IMR-90 (cell line): ENCODE results near the gene ALCAM. TPM values are rescaled to one million over a fixed set of nuclear protein-coding genes. Genes with fewer than 3 reads are reported as not detected.

ENCODE experiments used
- ATAC-seq: fragments of 200-7000 bp; cut with Tn5 transposase; 2 replicates; pipeline ENCODE4 v1.9.1; 2020; ENCODE audit warnings: low read depth, mild to moderate bottlenecking, moderate library complexity
- BruUV-seq: library from RNA; stranded (reverse); fragments of 400-500 nt; replicated peaks from 2 replicates; lab custom pipeline; 2021; lab: Mats Ljungman, UMichigan
- CTCF ChIA-PET: fragments of 300-600 bp; formaldehyde crosslinking; extraction: SDS; loops from one replicate; lab custom pipeline; 2021; ENCODE audit warnings: antibody characterized with exemption; lab: Yijun Ruan, JAX
- POLR2A ChIA-PET: fragments of 300-600 bp; sonication (Branson Sonifier 250); formaldehyde crosslinking; loops from one replicate; lab custom pipeline; 2022; ENCODE audit warnings: antibody characterized with exemption; ENCODE audit not compliant: unreplicated experiment; lab: Charles Lee
- DNase-seq: peaks from one replicate; pipeline ENCODE4 v3.0.0; 2013
- H2AFZ ChIP-seq: replicated peaks from 2 replicates; pipeline ENCODE3; 2013; ENCODE audit warnings: low read length, mild to moderate bottlenecking; ENCODE audit not compliant: poor library complexity
- H2AK5ac ChIP-seq: 2 replicates; pipeline ENCODE4 v1.6.1; 2013; ENCODE audit warnings: low read depth, low read length, inconsistent platforms
- H2AK9ac ChIP-seq: replicated peaks from 2 replicates; pipeline ENCODE3; 2013; ENCODE audit warnings: mild to moderate bottlenecking, low read depth, low read length, moderate library complexity; ENCODE audit not compliant: poor library complexity
- H2BK120ac ChIP-seq: 2 replicates; pipeline ENCODE4 v1.6.1; 2013; ENCODE audit warnings: low read depth, low read length, inconsistent platforms
- H2BK15ac ChIP-seq: 3 replicates; pipeline ENCODE4 v1.6.1; 2013; ENCODE audit warnings: low read depth, low read length, inconsistent platforms
- H2BK20ac ChIP-seq: 2 replicates; pipeline ENCODE4 v1.6.1; 2013; ENCODE audit warnings: low read depth, mild to moderate bottlenecking, inconsistent platforms, low read length, moderate library complexity
- H2BK5ac ChIP-seq: 2 replicates; pipeline ENCODE4 v1.6.1; 2013; ENCODE audit warnings: mild to moderate bottlenecking, low read depth, low read length, inconsistent platforms; ENCODE audit not compliant: poor library complexity, severe bottlenecking
- H3K14ac ChIP-seq: replicated peaks from 2 replicates; pipeline ENCODE4 v1.6.1; 2013; ENCODE audit warnings: low read depth, low read length, inconsistent platforms
- H3K18ac ChIP-seq: 2 replicates; pipeline ENCODE4 v1.6.1; 2013; ENCODE audit warnings: low read depth, low read length, control low read depth
- H3K23ac ChIP-seq: 2 replicates; pipeline ENCODE4 v1.6.1; 2013; ENCODE audit warnings: low read depth, low read length, inconsistent platforms
- H3K27ac ChIP-seq: 2 replicates; pipeline ENCODE4 v1.5.1; 2013; ENCODE audit warnings: mild to moderate bottlenecking, control low read depth, low read length; ENCODE audit not compliant: insufficient read depth
- H3K27me3 ChIP-seq: 2 replicates; pipeline ENCODE4 v1.6.1; 2013; ENCODE audit warnings: low read length; ENCODE audit not compliant: control insufficient read depth, insufficient read depth
- H3K36me3 ChIP-seq: 2 replicates; pipeline ENCODE4 v1.6.1; 2013; ENCODE audit warnings: low read length, mixed read lengths; ENCODE audit not compliant: control insufficient read depth, insufficient read depth
- H3K4ac ChIP-seq: 2 replicates; pipeline ENCODE4 v1.6.1; 2013; ENCODE audit warnings: low read depth, low read length, inconsistent platforms
- H3K4me1 ChIP-seq: 2 replicates; pipeline ENCODE4 v1.6.1; 2013; ENCODE audit warnings: low read length, mixed read lengths; ENCODE audit not compliant: control insufficient read depth, insufficient read depth
- H3K4me2 ChIP-seq: 2 replicates; pipeline ENCODE4 v1.6.1; 2013; ENCODE audit warnings: low read depth, mild to moderate bottlenecking, control low read depth, low read length, moderate library complexity
- H3K4me3 ChIP-seq: 2 replicates; pipeline ENCODE4 v1.5.1; 2013; ENCODE audit warnings: low read depth, mild to moderate bottlenecking, control low read depth, low read length, moderate library complexity; ENCODE audit not compliant: insufficient read depth
- H3K56ac ChIP-seq: 2 replicates; pipeline ENCODE4 v1.6.1; 2013; ENCODE audit warnings: low read length, inconsistent platforms; ENCODE audit not compliant: insufficient read depth; ENCODE audit errors: extremely low read depth
- H3K79me1 ChIP-seq, 2 experiments: 2 replicates each; pipeline ENCODE4 v1.6.1; 2013; ENCODE audit warnings: low read length in 2 of 2, inconsistent platforms in 1 of 2, low read depth in 1 of 2
- H3K9ac ChIP-seq: 2 replicates; pipeline ENCODE4 v1.6.1; 2013; ENCODE audit warnings: low read depth, low read length, control low read depth
- H3K9me1 ChIP-seq: 2 replicates; pipeline ENCODE4 v1.6.1; 2013; ENCODE audit warnings: low read length, inconsistent platforms; ENCODE audit not compliant: insufficient read depth
- H3K9me3 ChIP-seq: 2 replicates; pipeline ENCODE4 v1.6.1; 2013; ENCODE audit warnings: low read length; ENCODE audit not compliant: control insufficient read depth, insufficient read depth
- H4K20me1 ChIP-seq: 2 replicates; pipeline ENCODE4 v1.6.1; 2013; ENCODE audit warnings: low read length, inconsistent platforms; ENCODE audit not compliant: insufficient read depth
- H4K5ac ChIP-seq: 2 replicates; pipeline ENCODE4 v1.6.1; 2013; ENCODE audit warnings: mild to moderate bottlenecking, low read depth, low read length, control low read depth
- H4K8ac ChIP-seq, 2 experiments: 2 replicates each; pipeline ENCODE4 v1.6.1; 2013; ENCODE audit warnings: low read depth in 2 of 2, low read length in 2 of 2, control low read depth in 1 of 2, inconsistent platforms in 1 of 2
- H4K91ac ChIP-seq: 2 replicates; pipeline ENCODE4 v1.6.1; 2013; ENCODE audit warnings: low read depth, low read length, inconsistent platforms; ENCODE audit not compliant: insufficient read depth
- BHLHE40 ChIP-seq: fragments of 150-350 bp; IDR thresholded peaks from 2 replicates; pipeline ENCODE4 v1.6.1; 2016; ENCODE audit warnings: mild to moderate bottlenecking, low read depth, low read length
- CEBPB ChIP-seq: IDR thresholded peaks from 2 replicates; pipeline ENCODE4 v1.6.1; 2012; ENCODE audit warnings: low read depth, low read length, improper control_type of control experiment
- CHD1 ChIP-seq: IDR thresholded peaks from 2 replicates; pipeline ENCODE4 v1.6.1; 2012; ENCODE audit warnings: low read depth, low read length, improper control_type of control experiment
- ELK1 ChIP-seq: fragments of 150-350 bp; IDR thresholded peaks from 2 replicates; pipeline ENCODE4 v1.6.1; 2016; ENCODE audit warnings: low read depth, mild to moderate bottlenecking, low read length, moderate library complexity, borderline replicate concordance
- FOS ChIP-seq: fragments of 150-350 bp; IDR thresholded peaks from 2 replicates; pipeline ENCODE4 v1.6.1; 2016; ENCODE audit warnings: low read depth, low read length
- MAFK ChIP-seq: IDR thresholded peaks from 2 replicates; pipeline ENCODE4 v1.6.1; 2012; ENCODE audit warnings: low read depth, low read length, improper control_type of control experiment
- MXI1 ChIP-seq: IDR thresholded peaks from 2 replicates; pipeline ENCODE4 v1.6.1; 2012; ENCODE audit warnings: low read depth, mild to moderate bottlenecking, low read length, moderate library complexity, borderline replicate concordance
- RAD21 ChIP-seq: IDR thresholded peaks from 2 replicates; pipeline ENCODE4 v1.6.1; 2012; ENCODE audit warnings: low read length, improper control_type of control experiment
- RCOR1 ChIP-seq: IDR thresholded peaks from 2 replicates; pipeline ENCODE4 v1.6.1; 2012; ENCODE audit warnings: mild to moderate bottlenecking, low read length, improper control_type of control experiment; ENCODE audit not compliant: insufficient replicate concordance
- SMC3 ChIP-seq: fragments of 150-350 bp; IDR thresholded peaks from 2 replicates; pipeline ENCODE4 v1.6.1; 2016; ENCODE audit warnings: low read depth, mild to moderate bottlenecking, antibody characterized with exemption, low read length, moderate library complexity
- WGBS, 2 experiments: methylation state at CpG; one replicate each; pipeline versions ENCODE4 v1.1.5 to v1.1.7; 2013; ENCODE audit warnings: missing lambda C conversion rate in 2 of 2; ENCODE audit not compliant: insufficient read length in 1 of 2; ENCODE audit errors: extremely low coverage in 2 of 2; 5-methylcytosine and 5-hydroxymethylcytosine counted together
- dilution Hi-C: fragments of 300-500 bp; cut with HindIII; formaldehyde crosslinking; loops from one replicate; pipeline ENCODE4 v1.14.3; 2018; ENCODE audit warnings: low sequenced_read_pairs; ENCODE audit not compliant: unreplicated experiment
- in situ Hi-C: fragments of 300-500 bp; cut with MboI; formaldehyde crosslinking; loops from 3 replicates; pipeline ENCODE4 v1.14.3; 2019; ENCODE audit warnings: low sequenced_read_pairs, inconsistent platforms, mixed read lengths
- intact Hi-C: fragments of 100-400 bp; cut with micrococcal nuclease; formaldehyde crosslinking; loops from 2 replicates; pipeline ENCODE4 v1.10.0; 2022
- polyA plus RNA-seq, 3 experiments: library from polyadenylated mRNA; depleted of rRNA; stranded (reverse); fragments of >200 nt; gene quantifications; 2 replicates each; pipeline ENCODE4 v1.2.3, GENCODE V29; 2012; ENCODE audit warnings: low replicate concordance in 1 of 3
- total RNA-seq: library from RNA; depleted of rRNA; stranded (reverse); fragments of >200 nt; gene quantifications from 2 replicates; pipeline ENCODE4 v1.2.3, GENCODE V29; 2012

Gene ALCAM
- total and polyA plus RNA-seq, 2 of the 4 experiments (the other 2 are of a cell fraction), result 117 to 423 TPM

GRCh38 chr3:105427332-105427731 is 60.6 kb downstream of the ALCAM start:
- peaks cover 25 to 45% of the 10 kb centered on the region in 2 experiments for H3K79me1 ChIP-seq
- H4K8ac ChIP-seq, result peak overlapping the region in 1 of 2 experiments; percentile 61; a peak in 3 of 4 replicates
- H3K36me3 ChIP-seq, result no peaks in the 10 kb centered on the region; the same call in 1 of the 2 replicates
- dilution Hi-C loops (no loop called here), in situ Hi-C loops (no loop called here), intact Hi-C loops (no loop called here)
- H3K9ac ChIP-seq, result no peak overlapping the region
- no peak for TF ChIP-seq MXI1
- TF ChIP-seq SMC3, result no peak
- TF ChIP-seq ELK1, result no peak
- no peak for TF ChIP-seq CEBPB
- TF ChIP-seq BHLHE40, result no peak
- TF ChIP-seq RAD21, result no peak
- no peak for TF ChIP-seq CHD1
- no peak for TF ChIP-seq FOS
- no peak for TF ChIP-seq RCOR1
- no peak for TF ChIP-seq MAFK
- no TSS peak for BruUV-seq
- peak overlapping the region; percentile 69; the same call in 2 of the 3 replicates for H2BK15ac ChIP-seq
- peak overlapping the region; percentile 72 for H2BK5ac ChIP-seq
- peaks cover 9% of the 10 kb centered on the region for H3K9me1 ChIP-seq
- peak overlapping the region; percentile 68 for H3K4ac ChIP-seq
- no peak overlapping the region; the same call in none of the 2 replicates for H2AK5ac ChIP-seq
- peak overlapping the region; percentile 85; the same call in 1 of the 2 replicates for H3K18ac ChIP-seq
- no peak overlapping the region for H2AFZ ChIP-seq
- H3K4me1 ChIP-seq, result peaks cover 9% of the 10 kb centered on the region
- peak overlapping the region; percentile 66 for H2BK120ac ChIP-seq
- peaks cover 4% of the 10 kb centered on the region; the same call in 1 of the 2 replicates for H4K20me1 ChIP-seq
- H3K4me3 ChIP-seq, result no peak overlapping the region
- peak overlapping the region; percentile 48; the same call in 1 of the 2 replicates for H3K23ac ChIP-seq
- peak overlapping the region; percentile 80; the same call in 1 of the 2 replicates for H4K5ac ChIP-seq
- no peaks in the 10 kb centered on the region for H3K27me3 ChIP-seq
- peak overlapping the region; percentile 62 for H3K14ac ChIP-seq
- ChIA-PET POLR2A (no interaction called here), CTCF (interaction anchor here (0.6 kb wide), 1 partner anchor 1611 kb away, joined by 4 read pairs; no protein-coding TSS in a partner anchor)
- H4K91ac ChIP-seq, result peak overlapping the region; percentile 46
- H3K27ac ChIP-seq, result no peak overlapping the region
- no peaks in the 10 kb centered on the region for H3K9me3 ChIP-seq
- ATAC-seq (no peak), DNase-seq (no peak)
- WGBS, 2 experiments, result no CpG with 5 or more reads among the region's 1 CpG
- peak overlapping the region; percentile 4; the same call in 1 of the 2 replicates for H2BK20ac ChIP-seq
- no peak overlapping the region for H3K56ac ChIP-seq
- no peak overlapping the region; the same call in 1 of the 2 replicates for H3K4me2 ChIP-seq
- H2AK9ac ChIP-seq, result peak overlapping the region; percentile 34
